ENCODE data around the gene NUP58.

- no peak for TF ChIP-seq HMG20A (CRISPR knock-in tag; conservative IDR thresholded peaks at IDR 0.05)
- no peak for TF ChIP-seq CTCF (IDR thresholded peaks at IDR 0.05 in 2 of 3, conservative IDR thresholded peaks at IDR 0.05 in 1 of 3; ENCODE audit: insufficient read depth in 2 of 3, low read depth in 1 of 3, low read length in 3 of 3)
These were observed 44.2 kb downstream of the NUP58 start for GRCh38 chr13:25345576-25345975.
